IMR-90 (cell line): ENCODE results near the gene FRMPD4.

Experiments
- CEBPB ChIP-seq: IDR thresholded peaks from 2 replicates; pipeline ENCODE4 v1.6.1; 2012; ENCODE audit warnings: low read depth, low read length, improper control_type of control experiment
- POLR2A ChIP-seq: IDR thresholded peaks from 2 replicates; pipeline ENCODE4 v1.6.1; 2012; ENCODE audit warnings: mild to moderate bottlenecking, low read depth, low read length
- RAD21 ChIP-seq: IDR thresholded peaks from 2 replicates; pipeline ENCODE4 v1.6.1; 2012; ENCODE audit warnings: low read length, improper control_type of control experiment
- TF ChIP-seq, protein P1 (sequence below): conservative IDR thresholded peaks from 2 replicates; pipeline ENCODE4 v1.5.1; 2012; ENCODE audit warnings: mild to moderate bottlenecking, low read depth, low read length, improper control_type of control experiment

DNA sequence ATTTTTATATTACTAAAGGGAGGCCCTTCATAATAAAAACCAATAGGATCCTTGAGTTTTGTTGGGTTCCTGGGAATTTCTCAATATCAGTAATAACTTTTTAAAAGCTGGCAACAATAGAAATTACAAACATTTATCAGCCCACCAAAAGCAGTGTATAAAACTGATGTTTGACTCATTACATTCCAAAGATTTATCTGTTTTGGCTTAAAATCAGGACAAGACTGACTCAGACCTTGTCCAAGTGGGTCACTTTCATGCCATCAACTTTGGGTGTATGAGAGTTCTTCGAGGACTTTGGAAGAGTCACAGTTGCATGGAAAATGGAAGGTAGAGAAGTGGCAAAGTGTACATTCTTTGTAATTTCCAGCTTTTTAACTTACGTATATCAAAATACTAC, 102.8 kb downstream of the FRMPD4 start:
- TF ChIP-seq, protein P1, sequence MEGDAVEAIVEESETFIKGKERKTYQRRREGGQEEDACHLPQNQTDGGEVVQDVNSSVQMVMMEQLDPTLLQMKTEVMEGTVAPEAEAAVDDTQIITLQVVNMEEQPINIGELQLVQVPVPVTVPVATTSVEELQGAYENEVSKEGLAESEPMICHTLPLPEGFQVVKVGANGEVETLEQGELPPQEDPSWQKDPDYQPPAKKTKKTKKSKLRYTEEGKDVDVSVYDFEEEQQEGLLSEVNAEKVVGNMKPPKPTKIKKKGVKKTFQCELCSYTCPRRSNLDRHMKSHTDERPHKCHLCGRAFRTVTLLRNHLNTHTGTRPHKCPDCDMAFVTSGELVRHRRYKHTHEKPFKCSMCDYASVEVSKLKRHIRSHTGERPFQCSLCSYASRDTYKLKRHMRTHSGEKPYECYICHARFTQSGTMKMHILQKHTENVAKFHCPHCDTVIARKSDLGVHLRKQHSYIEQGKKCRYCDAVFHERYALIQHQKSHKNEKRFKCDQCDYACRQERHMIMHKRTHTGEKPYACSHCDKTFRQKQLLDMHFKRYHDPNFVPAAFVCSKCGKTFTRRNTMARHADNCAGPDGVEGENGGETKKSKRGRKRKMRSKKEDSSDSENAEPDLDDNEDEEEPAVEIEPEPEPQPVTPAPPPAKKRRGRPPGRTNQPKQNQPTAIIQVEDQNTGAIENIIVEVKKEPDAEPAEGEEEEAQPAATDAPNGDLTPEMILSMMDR = no peak
- TF ChIP-seq POLR2A = no peak
- no peak for TF ChIP-seq CEBPB
- no peak for TF ChIP-seq RAD21
